T-helper 1 cell treated with Interleukin-12 subunit alpha and Interleukin-12 subunit beta and Interleukin-4 antibody, amounts not matched to agents 30 ng/mL and 1 ng/mL, for 36 hours (primary cell): ENCODE results near the gene HPCA. TPM values are rescaled to one million over a fixed set of nuclear protein-coding genes. Genes with fewer than 3 reads are reported as not detected.

Source experiments
- intact Hi-C: fragments of 100-400 bp; cut with micrococcal nuclease; formaldehyde crosslinking; loops from one replicate; pipeline ENCODE4 v1.15.1; 2024
- total RNA-seq: library from RNA; stranded (reverse); gene quantifications from 2 replicates; pipeline ENCODE4 v1.2.3, GENCODE V29; 2022

Gene HPCA
- total RNA-seq, 1 donor from 2014 or later = not detected

DNA sequence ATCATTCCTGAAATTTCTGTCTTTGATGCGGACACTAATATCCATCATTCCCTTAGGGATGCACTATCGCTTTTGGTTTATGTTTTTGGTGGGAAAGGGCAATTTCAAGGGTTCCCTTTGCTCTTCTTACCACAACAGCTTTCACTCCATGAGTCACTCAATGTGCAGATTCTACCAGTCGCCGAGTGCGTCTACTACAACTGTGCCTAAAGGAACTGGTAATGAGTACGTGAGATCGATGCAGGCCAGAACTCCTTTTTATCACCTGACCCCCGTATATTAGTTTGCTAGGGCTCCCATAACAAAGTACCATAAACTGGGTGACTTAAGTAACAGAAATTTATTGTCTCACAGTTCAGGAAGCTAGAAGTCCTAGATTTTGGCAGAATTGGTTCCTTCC, 42.4 kb downstream of the HPCA start:
- intact Hi-C loops = no loop called here

DNA sequence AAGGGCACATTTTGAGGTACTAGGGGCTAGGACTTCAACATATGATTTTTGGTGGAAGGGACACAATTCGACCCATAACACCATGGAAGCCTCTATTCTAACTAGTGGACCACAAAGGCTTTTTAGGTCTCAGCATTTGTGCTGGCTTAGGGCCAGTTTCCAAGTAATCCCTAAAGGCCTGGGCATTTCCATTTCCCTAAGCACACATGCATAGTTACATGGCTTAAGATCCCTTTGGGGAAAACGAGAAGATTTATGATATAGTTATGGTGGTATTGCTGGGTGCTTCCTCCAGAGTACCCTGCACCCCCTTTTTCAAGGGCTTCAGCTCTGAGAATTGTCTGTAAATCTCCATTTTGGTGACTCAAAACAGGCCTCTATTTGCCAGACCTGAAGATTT, 43.1 kb downstream of the HPCA start:
- intact Hi-C loops = no loop called here

DNA sequence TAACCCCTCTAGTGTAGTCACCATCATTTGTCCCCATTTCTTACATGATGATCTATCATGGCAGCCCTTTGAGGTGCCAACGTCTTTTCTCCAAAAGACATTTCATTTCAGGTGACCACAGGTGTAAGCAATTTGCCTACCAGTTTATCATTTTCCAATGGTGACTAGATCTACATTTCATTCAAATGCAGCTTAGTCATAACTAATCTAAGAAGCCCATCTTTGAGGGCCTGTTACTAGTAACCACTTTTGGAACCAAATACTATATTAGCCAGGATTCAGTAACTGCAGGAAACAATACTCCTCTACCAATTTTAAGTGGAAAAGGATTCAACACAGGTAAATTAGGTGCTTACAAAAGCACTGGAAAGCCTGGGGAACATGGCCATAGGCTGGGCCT, 45.5 kb downstream of the HPCA start:
- intact Hi-C loops = loop anchor here (2.0 to 5.0 kb wide), 2 partner anchors 195 to 251 kb away; partner anchors contain the start of gene TRIM62

DNA sequence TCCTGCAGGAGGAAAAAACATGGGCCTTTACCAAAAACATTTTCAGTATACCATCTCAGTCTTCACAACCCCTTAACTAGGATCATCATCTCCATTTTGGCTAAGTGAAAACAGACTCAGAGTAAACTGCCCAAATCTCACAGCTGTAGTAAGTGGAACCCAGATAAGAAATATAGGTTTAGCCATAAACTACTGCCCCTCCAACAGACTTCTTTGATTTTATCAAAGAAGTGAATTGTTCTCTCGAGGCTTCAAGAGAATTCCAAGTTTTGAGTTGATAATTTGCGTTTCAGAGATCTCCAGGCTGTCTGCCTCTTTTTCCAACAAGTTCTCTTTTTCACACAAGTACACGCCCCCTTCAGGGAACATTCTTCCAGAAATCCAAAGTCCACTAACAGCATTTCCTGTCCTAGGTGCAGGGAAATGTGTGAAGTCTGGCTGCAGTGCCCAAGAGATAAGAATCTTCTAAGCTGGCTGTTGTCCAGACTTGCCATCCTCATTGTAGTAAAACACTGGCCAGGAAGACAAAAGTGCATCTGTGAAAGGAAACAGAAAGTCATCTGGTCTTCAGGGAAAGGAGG, 47.5 kb downstream of the HPCA start:
- intact Hi-C loops = loop anchor here (1.0 to 5.0 kb wide), 6 partner anchors 73 to 248 kb away; partner anchors contain the start of genes AZIN2 and TRIM62

DNA sequence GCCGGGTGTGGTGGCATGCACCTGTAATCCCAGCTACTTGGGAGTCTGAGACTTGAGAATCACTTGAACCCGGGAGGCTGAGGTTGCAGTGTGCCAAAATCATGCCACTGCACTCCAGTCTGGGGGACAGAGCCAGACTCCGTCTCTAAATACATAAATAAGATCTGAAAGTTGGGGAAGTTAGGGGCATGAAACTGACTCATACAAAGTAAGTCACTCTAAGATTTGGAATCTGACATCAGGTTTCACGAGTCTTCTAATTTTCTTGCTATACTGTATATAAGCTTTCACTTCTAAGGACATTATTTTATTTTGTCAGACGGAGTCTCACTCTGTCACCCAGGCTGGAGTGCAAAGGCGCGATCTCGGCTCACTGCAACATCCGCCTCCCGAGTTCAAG, 48.2 kb downstream of the HPCA start:
- intact Hi-C loops = loop anchor here (5.0 kb wide), 1 partner anchor 248 kb away; the partner anchor contains the start of gene TRIM62

DNA sequence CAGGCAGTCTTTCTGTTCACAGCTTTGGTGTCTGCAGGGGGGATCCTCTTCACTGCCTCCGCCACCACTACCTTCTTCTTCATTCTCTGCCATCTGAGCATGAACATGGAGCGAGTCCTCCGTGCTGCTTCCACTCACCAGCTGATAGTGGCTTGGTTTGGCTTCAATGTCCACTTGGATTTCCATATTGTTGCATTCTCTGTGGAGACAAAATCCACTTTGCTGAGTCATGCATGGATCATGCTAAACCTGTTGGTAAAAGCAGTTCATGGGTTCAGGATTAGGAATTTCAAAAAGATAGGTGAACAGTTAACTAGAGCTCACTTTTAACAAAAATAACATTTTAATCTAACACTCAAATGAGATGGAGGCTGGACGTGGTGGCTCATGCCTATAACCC, 50.8 kb downstream of the HPCA start:
- intact Hi-C loops = no loop called here

DNA sequence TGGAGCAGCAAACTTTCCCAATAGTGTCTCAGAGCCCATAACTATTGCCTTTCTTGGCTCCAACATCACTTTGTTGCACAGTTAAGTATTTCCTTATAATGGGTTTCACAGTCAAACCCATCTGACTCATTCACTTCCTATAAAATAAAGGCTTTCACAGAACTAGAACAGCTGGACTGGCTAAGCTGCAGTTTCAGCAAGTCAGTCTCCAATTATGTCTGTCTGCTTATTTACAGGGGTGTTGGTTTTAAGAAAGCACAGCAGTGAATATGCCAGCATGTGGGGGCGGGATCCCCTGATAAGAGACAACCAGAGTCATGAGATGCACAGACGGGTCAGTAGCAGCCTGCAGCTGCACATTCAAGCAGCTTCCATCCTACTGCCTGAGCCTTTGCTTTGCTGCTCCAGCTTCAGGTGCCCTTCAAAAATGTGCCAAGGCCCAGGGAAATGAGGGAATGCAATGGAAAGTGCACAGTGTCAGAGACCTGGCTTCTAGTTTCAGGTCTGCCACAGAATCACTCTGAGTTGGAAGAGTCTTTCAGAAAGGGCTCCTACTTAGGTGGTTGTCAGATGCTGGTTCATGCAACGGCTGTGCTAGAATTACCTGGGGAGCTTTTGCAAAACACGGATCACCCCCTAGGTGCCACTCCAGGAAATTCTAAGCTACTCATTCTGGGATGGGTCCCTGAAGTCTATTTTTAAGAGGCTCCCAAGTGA, 53.5 kb downstream of the HPCA start:
- intact Hi-C loops = no loop called here

DNA sequence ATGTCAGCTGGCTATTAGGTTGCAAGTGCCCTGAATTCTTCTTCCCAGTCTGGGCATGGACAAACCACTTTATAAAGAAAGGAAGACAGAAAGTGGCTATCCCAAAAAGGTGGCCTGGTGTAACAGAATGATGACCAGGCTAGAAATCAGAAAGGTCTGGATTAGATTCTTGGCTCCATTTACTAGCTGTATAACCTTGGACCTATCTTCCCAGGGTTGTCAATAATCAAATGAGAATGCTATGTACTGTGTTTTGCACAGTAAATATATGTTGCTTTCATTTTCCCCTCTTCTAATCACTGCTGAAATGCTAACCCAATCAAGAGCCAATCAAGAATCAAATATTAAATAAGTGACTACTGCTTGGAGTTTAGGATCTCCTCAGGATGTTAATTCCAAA, 57.9 kb downstream of the HPCA start:
- intact Hi-C loops = no loop called here

Other genes with a start within 250 kb of the HPCA start
- gene ZBTB8OS, start 235.9 kb upstream of the HPCA start, total RNA-seq = 48.8 and 64.5 TPM in 2 replicates
- 292 and 294 TPM in 2 replicates for gene RBBP4, start 235.3 kb upstream of the HPCA start, total RNA-seq
- gene SYNC, start 183.7 kb upstream of the HPCA start, total RNA-seq = not detected in 2 replicates
- 196 and 198 TPM in 2 replicates for gene YARS1, start 69.1 kb upstream of the HPCA start, total RNA-seq
- gene S100PBP, start 68.8 kb upstream of the HPCA start, total RNA-seq = 75.3 and 82.0 TPM in 2 replicates
- gene FNDC5, start 15.6 kb upstream of the HPCA start, total RNA-seq = not detected in 2 replicates
- 0.85 and 2.3 TPM in 2 replicates for gene TMEM54, start 14.9 kb downstream of the HPCA start, total RNA-seq
- 137 and 138 TPM in 2 replicates for gene RNF19B, start 78.3 kb downstream of the HPCA start, total RNA-seq
- 222 and 232 TPM in 2 replicates for gene AK2, start 150.4 kb downstream of the HPCA start, total RNA-seq
- 5.1 and 5.5 TPM in 2 replicates for gene AZIN2, start 194.7 kb downstream of the HPCA start, total RNA-seq